Renal cortex interstitium (tissue), 15 donors: Measurements from ENCODE around the gene EVPL. TPM values are rescaled to one million over a fixed set of nuclear protein-coding genes. Genes with fewer than 3 reads are reported as not detected.
"Not testable (repeated sequence)": the region's sequence is repeated elsewhere in the genome, so short reads cannot be mapped to it uniquely, and the experiment has no call there.

Source experiments
- DNase-seq, 11 donors: peaks; one replicate each; pipeline ENCODE4 v3.0.0-alpha.2; 2013; ENCODE audit warnings: low read depth in 9 of 11, low spot score in 4 of 11; ENCODE audit errors: extremely low read depth in 1 of 11
- long read RNA-seq, 16 experiments: transcript quantifications; one replicate each; lab custom pipeline, GENCODE V29; 2026
- polyA plus RNA-seq, 3 donors: library from polyadenylated mRNA; unstranded; fragments of 120-200 nt; gene quantifications; one replicate each; pipeline ENCODE4 v1.2.1, GENCODE V29; 2013; ENCODE audit not compliant: insufficient read length in 3 of 3

Gene EVPL
- polyA plus RNA-seq, result 10 to 100 TPM; 13.5 to 25.8 (median 19.3) TPM
- long read RNA-seq, donor 1, result 0 reads
- long read RNA-seq, donor 2, result 0 reads
- long read RNA-seq, donor 3, partial matches to known transcripts, result 50 of 50 reads
- long read RNA-seq, donor 3, other reads (novel, unspliced or antisense), result 0 of 50 reads
- long read RNA-seq, donor 4, result 0 reads
- long read RNA-seq, donor 5, result 0 reads
- long read RNA-seq, donor 6, result 0 reads
- long read RNA-seq, donor 7, full-length matches to known transcripts, result 1 of 6 reads
- long read RNA-seq, donor 7, partial matches to known transcripts, result 5 of 6 reads
- long read RNA-seq, donor 7, other reads (novel, unspliced or antisense), result 0 of 6 reads
- long read RNA-seq, donor 8, result 0 reads
- long read RNA-seq, donor 9, result 0 reads
- long read RNA-seq, donor 10, full-length matches to known transcripts, result 1 of 1 reads
- long read RNA-seq, donor 10, partial matches to known transcripts, result 0 of 1 reads
- long read RNA-seq, donor 10, other reads (novel, unspliced or antisense), result 0 of 1 reads
- long read RNA-seq, donor 11, result 0 reads
- long read RNA-seq, donor 12, full-length matches to known transcripts, result 2 of 2 reads
- long read RNA-seq, donor 12, partial matches to known transcripts, result 0 of 2 reads
- long read RNA-seq, donor 12, other reads (novel, unspliced or antisense), result 0 of 2 reads
- long read RNA-seq, donor 13, result 0 reads
- long read RNA-seq, donor 14, result 0 reads
- long read RNA-seq, donor 15, result 0 reads
- long read RNA-seq, donor 16, full-length matches to known transcripts, result 2 of 2 reads
- long read RNA-seq, donor 16, partial matches to known transcripts, result 0 of 2 reads
- long read RNA-seq, donor 16, other reads (novel, unspliced or antisense), result 0 of 2 reads

DNA sequence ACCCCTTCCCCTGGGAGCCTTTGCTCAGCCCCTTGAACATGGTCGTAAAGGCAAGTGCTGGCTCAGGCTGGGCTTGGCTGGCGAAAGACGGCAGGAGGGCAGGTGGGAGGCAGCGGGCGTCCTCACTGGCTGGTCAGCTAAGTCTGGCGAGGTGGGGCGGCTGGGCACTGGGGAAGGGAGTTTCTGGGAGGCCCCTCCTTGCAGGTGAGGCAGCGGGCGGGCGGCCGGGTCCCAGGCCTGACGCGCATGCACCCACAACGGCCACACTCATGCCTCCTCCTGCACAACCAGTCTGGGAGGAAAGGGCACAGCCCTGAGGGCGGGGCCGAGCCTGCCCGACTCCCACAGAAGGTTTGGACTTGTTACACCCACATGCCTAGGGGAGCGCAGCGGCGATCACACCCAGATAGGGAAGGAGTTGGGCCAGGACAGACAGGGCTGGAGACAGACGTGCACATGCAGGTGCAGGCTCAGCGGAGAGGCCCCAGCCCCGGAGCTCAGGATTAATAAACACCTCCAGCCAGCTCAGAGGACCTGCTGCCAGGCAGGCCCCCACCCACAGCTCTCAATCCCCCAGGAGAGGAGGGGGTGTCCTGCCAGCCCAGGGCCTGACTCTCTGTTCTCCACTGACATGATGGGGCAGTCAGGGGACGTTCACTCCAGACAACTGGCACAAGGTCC, at the start of gene EVPL:
TSS of gene EVPL (minus strand) at position 148 of the 681 bp plus-strand sequence. CDS start at position 40, 108 bp downstream.
- no peak for DNase-seq

DNA sequence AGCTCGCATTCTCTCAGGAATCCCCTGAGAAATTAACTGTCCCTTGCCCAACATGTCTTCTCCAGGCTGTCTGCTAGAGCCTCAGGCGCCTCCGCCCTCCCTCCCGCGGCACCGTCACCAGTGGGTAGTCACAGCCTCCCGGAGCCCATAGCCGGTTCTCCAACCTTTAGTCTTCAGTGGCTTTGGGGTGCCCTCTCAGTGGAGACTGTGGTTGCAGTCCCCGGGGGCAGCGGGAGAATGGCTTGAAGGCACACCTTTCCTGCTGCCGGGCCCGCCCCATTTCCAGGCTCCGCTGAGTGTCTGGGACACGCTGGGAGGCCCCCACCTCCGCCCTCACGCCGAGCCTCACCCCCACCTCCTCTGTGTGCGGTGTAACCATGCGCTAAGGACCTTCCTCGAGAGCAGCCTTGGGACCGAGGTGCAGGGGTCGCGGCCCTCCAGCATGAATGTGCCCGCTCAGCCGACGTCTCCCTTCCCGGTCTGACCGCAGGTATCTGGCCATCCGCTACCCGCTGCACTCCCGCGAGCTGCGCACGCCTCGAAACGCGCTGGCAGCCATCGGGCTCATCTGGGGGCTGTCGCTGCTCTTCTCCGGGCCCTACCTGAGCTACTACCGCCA, 49.1 kb upstream of the EVPL start:
- DNase-seq, result no peak

DNA sequence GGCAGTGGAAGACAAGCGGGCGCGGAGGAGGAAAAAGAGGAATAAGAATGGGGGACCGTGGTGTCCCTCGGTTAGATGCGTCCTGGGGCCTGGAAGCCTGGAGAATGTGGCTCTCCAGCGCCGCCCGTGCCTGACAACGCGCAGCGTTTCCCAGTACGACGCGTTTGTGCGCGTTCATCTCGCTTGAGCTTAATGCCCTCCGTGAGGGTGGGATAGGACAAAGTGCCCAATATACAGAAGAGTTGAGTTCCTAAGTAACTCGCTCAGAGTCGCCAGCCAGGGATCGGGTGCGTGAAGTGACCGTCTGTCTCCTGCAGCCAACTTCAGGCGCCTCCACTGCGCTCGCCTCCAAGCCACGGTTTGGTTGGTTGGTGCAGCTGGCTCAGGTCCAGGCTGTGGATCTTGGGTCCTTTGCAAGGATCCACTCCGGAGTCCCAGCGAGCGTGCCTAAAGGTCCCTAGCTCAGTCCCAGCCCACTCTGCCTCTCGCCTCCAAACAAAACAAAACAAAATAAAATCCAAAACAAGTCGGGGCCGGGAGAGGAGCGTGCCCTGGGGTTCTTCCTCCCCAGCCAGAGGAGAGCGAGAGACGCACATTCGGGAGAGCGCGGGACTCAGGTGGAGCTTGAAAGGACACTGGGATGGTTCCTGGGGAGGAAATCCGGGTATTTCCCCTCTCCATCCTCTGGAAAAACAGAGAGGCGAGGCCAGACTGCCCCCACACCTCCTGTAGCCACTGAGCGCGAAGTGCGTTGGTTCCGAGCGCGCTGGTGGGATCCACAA, 48.4 kb upstream of the EVPL start:
- DNase-seq, result no peak

DNA sequence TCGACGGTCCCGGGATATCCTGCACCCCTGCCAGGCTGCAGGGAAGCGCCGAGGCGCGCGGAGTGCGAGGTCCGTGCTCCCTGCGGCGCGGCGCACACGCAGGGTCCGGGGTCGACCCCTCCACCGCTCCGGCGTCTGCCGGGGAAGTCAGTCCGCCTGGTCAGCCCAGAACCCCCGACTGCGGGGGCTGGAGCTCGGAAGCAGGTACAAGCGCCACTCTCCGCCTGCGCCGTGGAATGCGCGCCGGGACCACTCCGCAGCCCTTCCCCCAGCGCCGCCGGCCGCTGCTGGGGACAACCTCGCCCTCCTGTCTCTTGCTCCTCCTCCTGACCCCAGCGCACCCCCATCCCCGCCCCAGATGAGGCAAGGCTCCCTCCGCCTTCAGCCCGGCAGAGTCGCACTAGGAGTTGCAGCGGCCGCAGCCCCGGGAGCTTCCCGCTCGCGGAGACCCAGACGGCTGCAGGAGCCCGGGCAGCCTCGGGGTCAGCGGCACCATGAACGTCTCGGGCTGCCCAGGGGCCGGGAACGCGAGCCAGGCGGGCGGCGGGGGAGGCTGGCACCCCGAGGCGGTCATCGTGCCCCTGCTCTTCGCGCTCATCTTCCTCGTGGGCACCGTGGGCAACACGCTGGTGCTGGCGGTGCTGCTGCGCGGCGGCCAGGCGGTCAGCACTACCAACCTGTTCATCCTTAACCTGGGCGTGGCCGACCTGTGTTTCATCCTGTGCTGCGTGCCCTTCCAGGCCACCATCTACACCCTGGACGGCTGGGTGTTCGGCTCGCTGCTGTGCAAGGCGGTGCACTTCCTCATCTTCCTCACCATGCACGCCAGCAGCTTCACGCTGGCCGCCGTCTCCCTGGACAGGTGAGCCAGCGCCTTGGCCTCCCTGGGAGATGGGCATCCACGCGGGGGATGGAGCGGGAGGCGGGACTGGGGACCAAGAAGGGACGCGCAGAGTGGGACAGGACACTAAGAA, 47.6 kb upstream of the EVPL start, which contains the start of gene GALR2:
TSS of gene GALR2 (plus strand) at position 392 of the 974 bp plus-strand sequence. CDS start at position 495, 103 bp downstream.
- no peak for DNase-seq

DNA sequence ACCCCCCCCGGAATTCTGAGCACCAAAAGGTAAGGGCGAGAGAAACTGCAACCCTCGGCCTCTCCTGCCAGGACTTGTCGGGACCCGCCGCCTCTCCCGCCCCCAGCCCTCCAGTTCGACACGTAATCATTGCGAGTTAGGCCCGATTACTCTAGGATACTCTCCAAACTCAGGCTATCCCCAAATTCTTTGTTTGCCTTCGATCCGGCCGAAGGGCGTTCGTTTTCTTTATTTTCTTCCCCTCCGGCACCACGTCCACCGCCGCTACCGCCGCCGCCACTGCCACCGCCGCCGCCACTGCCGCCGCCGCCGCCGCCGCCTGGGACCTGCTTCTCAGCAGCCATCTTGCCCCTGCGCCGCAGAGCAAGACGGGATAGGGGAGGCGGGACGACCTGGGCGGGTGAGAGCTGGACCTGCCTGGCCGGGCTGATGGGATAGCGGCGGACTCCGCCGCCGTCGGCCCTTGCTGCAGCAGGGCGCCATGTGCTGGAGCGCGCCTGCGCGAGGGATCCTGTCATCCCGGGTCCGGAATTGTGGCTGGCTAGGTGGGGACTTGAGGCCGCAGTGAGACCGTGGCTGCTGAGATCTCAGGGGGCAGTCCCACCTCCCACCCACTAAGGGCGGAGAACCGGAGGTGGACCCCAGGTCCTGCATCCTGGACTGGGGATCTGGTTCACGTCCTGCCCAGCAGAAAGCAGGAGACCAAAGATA, 45.2 kb upstream of the EVPL start, which contains the start of gene SRP68:
TSS of gene SRP68 (minus strand) at position 370 of the 711 bp plus-strand sequence. CDS start at position 344, 26 bp downstream.
- DNase-seq, result peak; percentile 65 to 92 (median 85)

DNA sequence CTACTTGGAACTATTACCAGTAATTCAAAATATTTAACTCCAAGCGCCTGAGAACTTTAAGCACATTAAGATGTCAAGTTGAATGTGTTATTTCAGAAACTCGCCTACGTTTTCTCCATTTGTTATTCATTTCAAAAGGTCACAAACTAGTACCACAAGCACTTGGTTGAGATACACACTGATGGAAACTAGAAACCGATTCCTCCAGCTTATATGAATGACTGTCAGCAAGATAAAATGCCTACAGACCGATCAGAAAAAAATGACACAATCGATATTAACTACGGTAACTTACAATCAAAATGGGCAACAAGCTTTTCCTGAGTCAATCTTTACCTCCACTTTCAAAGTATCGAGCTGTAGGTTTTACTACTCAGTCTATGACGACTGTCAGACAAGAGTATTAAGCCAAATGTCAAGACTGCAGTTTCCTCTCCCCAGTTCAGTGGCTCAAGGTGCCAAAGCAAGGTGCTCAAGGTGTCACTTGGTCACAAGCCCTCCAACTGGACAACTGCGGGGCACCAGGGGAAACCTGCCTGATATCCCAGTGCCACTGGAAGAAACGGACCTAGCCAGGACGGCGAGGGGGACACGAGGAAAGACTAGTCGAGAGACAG, 44.5 kb upstream of the EVPL start:
- DNase-seq, result no peak

DNA sequence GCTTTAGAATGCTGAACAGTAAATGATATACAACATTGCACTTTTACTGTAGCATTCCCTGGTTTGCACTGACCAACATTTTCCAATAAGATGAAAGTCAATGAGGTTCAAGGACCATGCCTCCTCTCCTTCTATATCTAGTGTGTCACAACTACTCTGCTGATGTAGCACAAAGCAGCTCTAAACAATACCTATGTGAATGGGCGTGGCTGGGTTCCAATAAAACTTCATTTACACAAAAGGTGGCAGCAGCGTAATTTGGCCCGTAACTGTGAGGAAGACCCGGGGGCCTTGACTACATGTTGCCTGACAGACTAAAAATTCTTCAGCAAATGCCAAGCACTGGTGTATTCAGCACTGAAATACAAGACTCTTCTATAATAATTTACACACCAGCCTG, 38.7 kb upstream of the EVPL start:
- no peak for DNase-seq

DNA sequence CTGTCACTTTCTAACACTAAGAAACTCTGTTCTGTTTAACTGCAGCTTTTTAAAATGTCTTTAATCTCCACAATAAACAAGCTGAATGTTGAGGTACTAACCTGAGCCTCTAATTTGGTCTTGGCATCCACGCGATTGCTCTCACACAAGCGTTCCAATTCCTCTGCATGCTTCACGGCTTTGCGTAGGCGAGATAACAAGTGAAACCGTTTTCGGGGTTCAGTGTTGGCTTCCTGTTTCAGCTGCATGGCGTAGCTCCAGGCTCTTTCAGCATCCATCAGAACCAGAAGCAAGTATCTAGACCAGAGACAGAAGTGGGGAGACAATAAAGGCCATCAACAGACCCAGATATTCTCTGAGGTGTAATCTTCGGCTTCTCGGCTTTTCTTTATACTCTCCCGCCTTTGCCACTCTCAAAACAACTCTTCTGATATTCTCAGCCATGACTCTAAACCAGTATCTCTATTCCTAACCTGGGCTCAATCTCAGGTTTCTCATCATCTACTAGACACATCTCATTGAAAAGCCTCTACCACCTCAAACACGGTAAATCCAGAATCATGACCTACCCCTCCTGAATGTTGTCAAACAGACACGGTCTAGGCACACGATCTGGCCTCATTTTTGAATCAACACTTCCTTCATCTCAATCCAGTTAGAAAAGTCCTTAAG, 36.9 kb upstream of the EVPL start:
- DNase-seq, result no peak

DNA sequence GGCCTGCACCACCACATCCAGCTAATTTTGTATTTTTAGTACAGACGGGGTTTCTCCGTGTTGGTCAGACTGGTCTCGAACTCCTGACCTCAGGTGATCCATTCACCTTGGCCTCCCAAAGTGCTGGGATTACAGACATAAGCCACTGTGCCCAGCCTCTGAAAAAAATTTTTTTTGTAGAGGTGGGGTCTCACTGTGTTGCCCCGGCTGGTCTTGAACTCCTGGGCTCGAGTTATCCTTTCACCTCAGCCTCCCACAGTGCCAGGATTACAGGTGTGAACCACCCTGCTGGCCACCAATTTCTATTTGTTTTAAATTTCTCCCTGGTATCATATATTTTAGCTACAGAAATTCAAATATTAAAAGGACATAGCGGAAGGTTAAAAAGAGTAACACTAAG, 31.2 kb upstream of the EVPL start:
- not testable (repeated sequence) for DNase-seq

DNA sequence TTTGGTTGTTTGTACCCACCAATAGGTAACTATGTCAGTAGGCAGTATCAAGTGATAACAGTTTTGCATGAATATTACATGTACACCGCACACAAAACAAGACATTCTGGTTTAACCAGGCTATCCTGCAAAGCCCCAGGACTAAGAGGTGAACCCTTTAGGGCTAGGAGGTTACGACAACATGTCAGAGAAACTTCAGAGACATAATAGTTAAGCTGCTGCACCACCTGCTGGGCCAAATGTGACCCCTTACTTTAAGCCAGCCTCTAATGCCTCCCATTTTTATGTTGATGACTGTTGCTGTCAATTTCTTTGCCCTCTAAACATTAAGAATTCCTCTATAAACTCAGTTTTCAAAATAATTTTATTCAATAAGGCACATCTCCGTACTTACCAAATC, 29.8 kb upstream of the EVPL start:
- DNase-seq, result no peak

DNA sequence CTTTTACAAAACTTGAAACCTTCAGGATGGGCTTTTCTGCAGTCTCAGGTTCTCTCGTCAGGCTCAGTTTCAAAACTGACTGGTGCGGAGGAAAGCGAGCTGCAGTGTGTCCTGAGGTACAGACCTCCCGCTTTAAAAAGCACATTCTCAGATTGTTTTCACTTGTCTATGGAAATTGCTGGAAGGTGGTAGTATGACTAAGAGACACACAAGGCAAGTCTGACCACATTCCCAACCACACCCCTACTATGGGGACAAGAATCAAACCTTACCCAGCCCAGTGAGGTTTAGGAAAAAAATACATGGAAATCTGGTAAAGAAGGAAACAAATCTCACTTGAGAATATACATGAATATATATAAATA, 27.0 kb upstream of the EVPL start:
- DNase-seq, result no peak

DNA sequence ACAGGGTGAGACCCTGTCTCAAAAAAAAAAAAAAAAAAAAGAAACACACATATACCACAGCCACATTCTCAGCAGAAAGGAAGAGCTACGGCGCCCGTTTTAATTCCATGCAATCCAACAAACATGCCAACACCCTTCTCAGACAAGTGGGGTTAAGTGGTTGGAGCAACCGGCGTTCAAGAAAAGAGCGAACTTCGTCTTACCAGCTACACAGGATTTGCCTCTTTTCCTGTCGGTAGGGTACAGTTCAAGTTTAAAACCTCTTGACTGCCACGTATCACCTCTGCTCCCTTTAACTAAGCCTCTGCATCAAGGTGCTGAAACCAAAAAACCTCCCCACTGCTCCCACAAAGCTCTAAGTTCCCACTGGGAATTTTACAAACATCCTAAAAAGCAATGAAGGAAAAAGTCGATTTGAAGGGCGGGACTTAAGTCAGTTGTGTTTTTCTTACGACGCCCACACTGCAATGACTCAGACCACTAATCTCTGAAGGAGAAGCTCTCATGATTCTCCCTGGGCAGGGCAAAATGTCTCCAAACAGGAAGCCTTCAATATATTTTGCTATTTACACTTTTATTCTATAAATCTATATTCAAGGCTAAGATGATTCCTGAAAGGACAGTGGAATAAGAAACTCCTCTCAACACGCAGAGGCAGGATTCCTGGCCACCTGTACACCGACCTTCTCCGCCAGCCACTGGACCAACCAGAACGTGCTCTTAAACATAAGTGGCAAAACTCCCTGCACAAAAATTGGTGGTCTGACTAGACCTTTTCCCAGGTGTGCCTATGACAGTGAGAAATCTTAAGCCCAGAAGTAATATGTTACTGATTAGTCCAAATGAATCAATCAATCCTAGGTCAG, 26.4 kb upstream of the EVPL start:
- DNase-seq, result no peak

DNA sequence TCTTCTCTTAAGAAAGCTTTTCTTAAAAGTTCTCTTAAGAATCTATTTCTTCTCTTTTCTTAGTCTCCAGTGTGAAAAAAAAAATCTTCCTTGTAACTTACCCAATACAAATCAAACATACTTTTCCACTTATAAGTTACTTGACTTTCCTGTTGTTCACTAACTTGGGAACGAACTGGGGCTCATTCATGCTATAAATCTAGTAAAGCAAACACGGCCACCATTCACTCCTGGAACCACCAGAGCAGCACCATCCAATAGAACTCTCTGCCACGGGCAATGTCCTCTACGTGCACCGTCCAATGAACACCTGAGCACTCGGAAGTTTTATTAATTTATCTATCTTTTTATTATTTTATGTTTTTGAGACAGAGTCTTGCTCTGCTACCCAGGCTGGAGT, 24.5 kb upstream of the EVPL start:
- DNase-seq, result no peak

DNA sequence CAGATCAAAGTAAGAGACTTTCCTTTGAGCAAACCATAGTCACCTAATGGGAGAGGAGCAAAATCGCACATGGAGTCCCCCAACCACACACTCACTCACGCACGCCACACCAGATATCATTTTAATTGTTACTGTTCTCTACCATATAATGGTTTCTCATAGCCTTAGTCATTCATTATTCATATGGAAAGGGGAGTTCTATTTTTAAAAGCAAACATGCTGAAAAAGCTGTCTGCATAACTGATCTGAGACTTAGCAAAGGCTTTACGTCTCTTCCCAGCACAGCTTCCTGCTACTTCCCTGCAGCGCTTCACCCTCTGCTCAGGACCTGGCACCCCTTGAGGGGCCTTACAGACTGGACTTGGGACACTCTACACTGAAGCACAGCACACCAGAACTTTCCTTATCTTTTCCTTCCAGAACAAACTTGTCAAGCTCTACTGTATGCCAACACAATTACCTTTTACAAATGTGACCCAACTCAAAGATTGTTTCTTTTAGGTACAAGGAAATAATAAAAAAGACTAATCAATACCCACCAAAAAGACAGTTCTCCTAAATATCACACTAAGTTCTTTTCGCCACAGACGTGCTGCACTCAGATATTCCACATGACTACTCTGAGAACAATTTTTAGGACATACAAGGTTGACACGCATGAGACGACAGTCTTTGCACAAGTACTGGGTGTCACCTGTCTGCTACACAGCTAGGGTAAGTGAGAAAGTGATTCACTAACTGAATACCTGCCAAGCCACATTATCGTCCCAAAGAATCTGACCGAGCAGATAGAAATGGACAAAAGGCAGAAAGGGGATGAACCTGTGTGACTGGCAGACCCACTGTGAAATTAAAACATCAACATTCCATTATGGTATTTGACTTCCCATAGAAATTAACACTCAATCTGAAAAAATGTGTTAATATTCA, 23.7 kb upstream of the EVPL start:
- DNase-seq, result no peak
